Measurements from ENCODE around the gene MYO1B.

DNA sequence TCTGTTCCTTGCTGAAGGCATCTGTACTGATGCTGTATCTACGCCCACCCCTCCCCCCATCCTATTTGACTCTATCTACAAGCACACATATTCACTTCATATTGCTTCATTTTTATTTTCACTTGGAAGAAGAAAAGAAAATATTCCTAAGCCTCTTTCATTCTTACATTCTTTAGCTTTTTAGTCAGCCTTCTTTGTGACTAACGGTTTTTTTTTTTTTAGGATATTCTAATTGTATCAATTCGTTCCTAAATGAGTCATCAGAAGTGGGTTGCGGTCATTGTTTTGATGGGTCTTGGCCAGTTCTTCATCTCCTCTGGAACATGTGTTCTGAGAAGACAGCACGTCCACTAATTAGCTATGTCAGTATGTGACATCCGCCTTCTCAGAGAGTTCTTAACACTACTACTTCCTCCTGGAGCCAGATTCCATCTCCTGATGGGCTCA, 88.7 kb downstream of the MYO1B start:
- TF ChIP-seq, protein P1, sequence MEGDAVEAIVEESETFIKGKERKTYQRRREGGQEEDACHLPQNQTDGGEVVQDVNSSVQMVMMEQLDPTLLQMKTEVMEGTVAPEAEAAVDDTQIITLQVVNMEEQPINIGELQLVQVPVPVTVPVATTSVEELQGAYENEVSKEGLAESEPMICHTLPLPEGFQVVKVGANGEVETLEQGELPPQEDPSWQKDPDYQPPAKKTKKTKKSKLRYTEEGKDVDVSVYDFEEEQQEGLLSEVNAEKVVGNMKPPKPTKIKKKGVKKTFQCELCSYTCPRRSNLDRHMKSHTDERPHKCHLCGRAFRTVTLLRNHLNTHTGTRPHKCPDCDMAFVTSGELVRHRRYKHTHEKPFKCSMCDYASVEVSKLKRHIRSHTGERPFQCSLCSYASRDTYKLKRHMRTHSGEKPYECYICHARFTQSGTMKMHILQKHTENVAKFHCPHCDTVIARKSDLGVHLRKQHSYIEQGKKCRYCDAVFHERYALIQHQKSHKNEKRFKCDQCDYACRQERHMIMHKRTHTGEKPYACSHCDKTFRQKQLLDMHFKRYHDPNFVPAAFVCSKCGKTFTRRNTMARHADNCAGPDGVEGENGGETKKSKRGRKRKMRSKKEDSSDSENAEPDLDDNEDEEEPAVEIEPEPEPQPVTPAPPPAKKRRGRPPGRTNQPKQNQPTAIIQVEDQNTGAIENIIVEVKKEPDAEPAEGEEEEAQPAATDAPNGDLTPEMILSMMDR (conservative IDR thresholded peaks at IDR 0.05): no peak
- no peak for TF ChIP-seq ZFX (IDR thresholded peaks at IDR 0.05)
